ENCODE measurements around the gene SRP68. TPM values are rescaled to one million over a fixed set of nuclear protein-coding genes. Genes with fewer than 3 reads are reported as not detected.

Gene SRP68
- total RNA-seq, 1 experiment from 2014 or later = 113 TPM

DNA sequence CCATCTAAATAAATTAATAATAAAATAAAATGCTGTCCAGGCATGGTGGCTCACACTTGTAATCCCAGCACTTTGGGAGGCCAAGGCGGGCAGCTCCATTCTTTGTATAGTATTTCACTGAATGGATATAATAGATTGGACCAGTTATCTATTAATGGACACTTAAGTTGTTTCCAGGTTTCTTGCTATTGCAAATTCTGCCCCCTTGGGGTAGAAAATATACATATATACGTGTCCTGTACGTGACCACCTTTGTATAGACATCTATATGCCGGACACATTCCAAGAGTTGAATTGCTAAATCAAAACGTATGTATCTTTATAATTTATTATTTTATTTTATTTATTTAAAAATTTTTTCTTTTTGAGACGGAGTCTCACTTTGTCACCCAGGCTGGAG is 35.2 kb upstream of the SRP68 start:
- Mint-ChIP-seq H3K4me1 (ENCODE audit: low read depth, unreplicated experiment) (peaks cover 9% of the 10 kb centered on the region), H3K4me3 (ENCODE audit: unreplicated experiment) (no peak overlapping the region), H3K27me3 (ENCODE audit: insufficient read depth, unreplicated experiment) (no peaks in the 10 kb centered on the region), H3K9me3 (ENCODE audit: unreplicated experiment) (no peaks in the 10 kb centered on the region), H3K36me3 (ENCODE audit: insufficient read depth, unreplicated experiment) (peaks cover 16% of the 10 kb centered on the region), H3K27ac (ENCODE audit: unreplicated experiment) (no peak overlapping the region)
- ChIA-PET CTCF (interaction anchor here (0.7 to 1.0 kb wide), 2 partner anchors 25 to 35 kb away, joined by 3 to 7 read pairs; partner anchors contain the start of gene SRP68), POLR2A (no interaction called here)
- DNase-seq = no peak
- intact Hi-C loops (cut with micrococcal nuclease; ENCODE audit: unreplicated experiment) = loop anchor here (2.0 to 10.0 kb wide), 2 partner anchors 25 to 157 kb away; partner anchors contain the start of gene UBALD2
- BruUV-seq (replicated peaks) = no TSS peak
- peak in 1 of 2 experiments; percentile 46 for TF ChIP-seq CTCF (IDR thresholded peaks at IDR 0.05; ENCODE audit: insufficient read depth in 1 of 2, low read depth in 1 of 2, low read length in 1 of 2, severe bottlenecking in 1 of 2, unreplicated experiment in 1 of 2)
- H3K9me3 ChIP-seq = no peaks in the 10 kb centered on the region
- H3K4me3 ChIP-seq (ENCODE audit: low read depth, low read length) = no peak overlapping the region
- peaks cover 28% of the 10 kb centered on the region for H3K4me1 ChIP-seq
- H3K36me3 ChIP-seq (ENCODE audit: control insufficient read depth, insufficient read depth, low read length) = no peaks in the 10 kb centered on the region
- H3K27me3 ChIP-seq (replicated peaks; ENCODE audit: control insufficient read depth, insufficient read depth, low read length) = no peaks in the 10 kb centered on the region

- no peaks in the 10 kb centered on the region for H3K27me3 Mint-ChIP-seq (ENCODE audit: insufficient read depth, unreplicated experiment)
- POLR2A ChIA-PET = interaction anchor here (1.0 to 1.2 kb wide), 4 partner anchors 26 to 158 kb away, joined by 3 to 21 read pairs (median 6); partner anchors contain the start of gene FOXJ1
- Histone ChIP-seq H3K27me3 (replicated peaks; ENCODE audit: control insufficient read depth, insufficient read depth, low read length) (no peaks in the 10 kb centered on the region), H3K36me3 (ENCODE audit: control insufficient read depth, insufficient read depth, low read length) (no peaks in the 10 kb centered on the region), H3K9me3 (no peaks in the 10 kb centered on the region), H3K4me3 (ENCODE audit: low read depth, low read length) (no peak overlapping the region), H3K4me1 (peaks cover 28% of the 10 kb centered on the region)
- TF ChIP-seq CTCF (IDR thresholded peaks at IDR 0.05; ENCODE audit: insufficient read depth in 1 of 2, low read depth in 1 of 2, low read length in 1 of 2, severe bottlenecking in 1 of 2, unreplicated experiment in 1 of 2) = no peak
- CTCF ChIA-PET = interaction anchor here (0.7 to 1.5 kb wide), 13 partner anchors 13 to 173 kb away, joined by 3 to 13 read pairs (median 4); partner anchors contain the start of genes SRP68 and ZACN
- no peak overlapping the region for H3K4me3 Mint-ChIP-seq (ENCODE audit: unreplicated experiment)
- H3K9me3 Mint-ChIP-seq (ENCODE audit: unreplicated experiment) = no peaks in the 10 kb centered on the region
- peaks cover 18% of the 10 kb centered on the region for H3K36me3 Mint-ChIP-seq (ENCODE audit: insufficient read depth, unreplicated experiment)
- no TSS peak for BruUV-seq (replicated peaks)
- intact Hi-C loops (cut with micrococcal nuclease; ENCODE audit: unreplicated experiment) = loop anchor here (2.0 to 10.0 kb wide), 2 partner anchors 26 to 158 kb away; partner anchors contain the start of gene UBALD2
- peaks cover 9% of the 10 kb centered on the region for H3K4me1 Mint-ChIP-seq (ENCODE audit: low read depth, unreplicated experiment)
- peak overlapping the region; percentile 22 for H3K27ac Mint-ChIP-seq (ENCODE audit: unreplicated experiment)
- DNase-seq = no peak
Measured at GRCh38 chr17:76106703-76107102, 34.4 kb upstream of the SRP68 start.

DNA sequence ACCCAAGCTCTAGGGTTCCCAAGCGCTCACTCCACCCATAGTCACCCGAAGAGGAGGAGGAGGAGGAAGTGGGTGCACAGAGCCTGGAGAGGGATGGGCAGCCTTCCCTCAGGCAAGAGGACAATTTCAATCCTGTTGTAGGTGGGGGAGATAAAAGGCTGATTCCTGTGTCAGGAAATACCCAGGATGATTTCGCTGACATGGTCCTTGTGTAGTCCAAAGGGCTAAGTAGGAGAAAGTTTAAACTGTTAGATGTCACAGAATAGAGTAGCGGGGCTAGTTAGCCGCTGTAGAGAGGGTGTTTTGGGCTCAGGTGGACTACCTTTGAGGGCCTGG is 32.5 kb upstream of the SRP68 start:
- H3K27me3 Mint-ChIP-seq (ENCODE audit: insufficient read depth, unreplicated experiment) = no peaks in the 10 kb centered on the region
- Histone ChIP-seq H3K4me1 (peaks cover 28% of the 10 kb centered on the region), H3K4me3 (ENCODE audit: low read depth, low read length) (no peak overlapping the region), H3K9me3 (no peaks in the 10 kb centered on the region), H3K27me3 (replicated peaks; ENCODE audit: control insufficient read depth, insufficient read depth, low read length) (no peaks in the 10 kb centered on the region), H3K36me3 (ENCODE audit: control insufficient read depth, insufficient read depth, low read length) (no peaks in the 10 kb centered on the region)
- DNase-seq = no peak
- peaks cover 36% of the 10 kb centered on the region for H3K36me3 Mint-ChIP-seq (ENCODE audit: insufficient read depth, unreplicated experiment)
- peak overlapping the region; percentile 40 for H3K27ac Mint-ChIP-seq (ENCODE audit: unreplicated experiment)
- H3K9me3 Mint-ChIP-seq (ENCODE audit: unreplicated experiment) = no peaks in the 10 kb centered on the region
- H3K4me1 Mint-ChIP-seq (ENCODE audit: low read depth, unreplicated experiment) = peaks cover 9% of the 10 kb centered on the region
- ChIA-PET POLR2A (no interaction called here), CTCF (interaction anchor here (2.5 kb wide), 1 partner anchor 28 kb away, joined by 17 read pairs; no protein-coding TSS in a partner anchor)
- intact Hi-C loops (cut with micrococcal nuclease; ENCODE audit: unreplicated experiment) = loop anchor here (10.0 kb wide), 1 partner anchor 160 kb away; the partner anchor contains the start of gene UBALD2
- peak overlapping the region; percentile 92 for H3K4me3 Mint-ChIP-seq (ENCODE audit: unreplicated experiment)
- BruUV-seq (replicated peaks) = no TSS peak
- TF ChIP-seq CTCF (IDR thresholded peaks at IDR 0.05; ENCODE audit: insufficient read depth in 1 of 2, low read depth in 1 of 2, low read length in 1 of 2, severe bottlenecking in 1 of 2, unreplicated experiment in 1 of 2) = no peak
